HEK293 (cell line): ENCODE results near the gene MCF2L.

Experiments
- CTCF ChIA-PET: fragments of 350-600 bp; formaldehyde crosslinking; extraction: SDS; loops from one replicate; lab custom pipeline; 2021; ENCODE audit warnings: antibody characterized with exemption; lab: Yijun Ruan, JAX
- POLR2A ChIA-PET: fragments of 300-600 bp; formaldehyde crosslinking; extraction: SDS; loops from one replicate; lab custom pipeline; 2020; ENCODE audit warnings: antibody characterized with exemption, inconsistent platforms; lab: Yijun Ruan, JAX
- H3K27ac ChIP-seq: fragments of 200-500 bp; sonication (Bioruptor generic); 2 replicates; pipeline ENCODE4 v1.5.1; 2014; ENCODE audit warnings: low read depth, low read length, control low read depth, inconsistent platforms; ENCODE audit errors: extremely low read depth
- H3K36me3 ChIP-seq, 2 experiments: fragments of 200-500 bp in 1 of 2; sonication (Bioruptor generic) in 1 of 2; 1 replicate in 1 of 2; 2 replicates in 1 of 2; pipeline ENCODE4 v1.5.1; 2014 to 2017; ENCODE audit warnings: inconsistent platforms in 2 of 2, low read length in 2 of 2; ENCODE audit not compliant: control insufficient read depth in 2 of 2, insufficient read depth in 1 of 2
- H3K4me1 ChIP-seq: fragments of 200-500 bp; sonication (Bioruptor generic); 2 replicates; pipeline ENCODE4 v1.5.1; 2014; ENCODE audit warnings: mild to moderate bottlenecking, low read length, inconsistent platforms; ENCODE audit not compliant: control insufficient read depth, insufficient read depth
- H3K4me3 ChIP-seq: 2 replicates; pipeline ENCODE4 v1.5.1; 2011; ENCODE audit warnings: low read depth, mild to moderate bottlenecking, control low read depth, low read length, moderate library complexity
- H3K9me3 ChIP-seq: fragments of 200-500 bp; sonication (Bioruptor generic); 2 replicates; pipeline ENCODE4 v1.5.1; 2014; ENCODE audit warnings: low read depth, low read length, inconsistent platforms; ENCODE audit not compliant: control insufficient read depth, insufficient read depth
- EGR2 ChIP-seq: fragments of 450-650 bp; formaldehyde crosslinking; IDR thresholded peaks from 2 replicates; pipeline ENCODE4 v1.5.1; 2016; ENCODE audit warnings: low read depth, missing biosample characterization, missing genetic modification characterization
- GLI2 ChIP-seq: fragments of 450-650 bp; formaldehyde crosslinking; IDR thresholded peaks from 2 replicates; pipeline ENCODE4; 2017; ENCODE audit warnings: missing biosample characterization, missing genetic modification characterization, low read depth, borderline replicate concordance
- IKZF3 ChIP-seq: fragments of 450-650 bp; IDR thresholded peaks from 2 replicates; pipeline ENCODE4 v1.5.0; 2018; ENCODE audit warnings: missing biosample characterization, mild to moderate bottlenecking, missing genetic modification characterization, moderate library complexity
- KLF10 ChIP-seq: fragments of 450-650 bp; IDR thresholded peaks from 2 replicates; pipeline ENCODE4 v1.5.1; 2018; ENCODE audit warnings: missing biosample characterization, mild to moderate bottlenecking, missing genetic modification characterization
- WT1 ChIP-seq: fragments of 450-650 bp; formaldehyde crosslinking; IDR thresholded peaks from 2 replicates; pipeline ENCODE4 v1.5.1; 2016; ENCODE audit warnings: missing biosample characterization, missing genetic modification characterization
- ZBTB21 ChIP-seq: fragments of 450-650 bp; formaldehyde crosslinking; IDR thresholded peaks from 2 replicates; pipeline ENCODE4 v1.5.1; 2017; ENCODE audit warnings: missing biosample characterization, missing genetic modification characterization
- ZFP37 ChIP-seq: fragments of 450-650 bp; formaldehyde crosslinking; IDR thresholded peaks from 2 replicates; pipeline ENCODE4 v1.5.1; 2016; ENCODE audit warnings: missing biosample characterization, missing genetic modification characterization
- ZIC2 ChIP-seq: fragments of 450-650 bp; formaldehyde crosslinking; IDR thresholded peaks from 2 replicates; pipeline ENCODE4 v1.5.1; 2016; ENCODE audit warnings: missing biosample characterization, missing genetic modification characterization
- ZNF121 ChIP-seq: fragments of 450-650 bp; formaldehyde crosslinking; IDR thresholded peaks from 2 replicates; pipeline ENCODE4 v1.5.1; 2016; ENCODE audit warnings: missing biosample characterization, missing genetic modification characterization
- ZNF132 ChIP-seq: fragments of 450-650 bp; formaldehyde crosslinking; IDR thresholded peaks from 2 replicates; pipeline ENCODE4 v1.5.1; 2017; ENCODE audit warnings: missing biosample characterization, missing genetic modification characterization, borderline replicate concordance
- ZNF146 ChIP-seq: fragments of 450-650 bp; formaldehyde crosslinking; IDR thresholded peaks from 2 replicates; pipeline ENCODE4 v1.5.1; 2016; ENCODE audit warnings: missing biosample characterization, missing genetic modification characterization
- ZNF169 ChIP-seq: fragments of 450-650 bp; formaldehyde crosslinking; IDR thresholded peaks from 2 replicates; pipeline ENCODE4 v1.5.1; 2016; ENCODE audit warnings: missing biosample characterization, missing genetic modification characterization
- ZNF202 ChIP-seq: fragments of 450-650 bp; formaldehyde crosslinking; IDR thresholded peaks from 2 replicates; pipeline ENCODE4 v1.5.1; 2016; ENCODE audit warnings: missing biosample characterization, missing genetic modification characterization, borderline replicate concordance
- ZNF292 ChIP-seq: fragments of 450-650 bp; formaldehyde crosslinking; IDR thresholded peaks from 2 replicates; pipeline ENCODE4 v1.5.1; 2016; ENCODE audit warnings: low read depth, missing biosample characterization, missing genetic modification characterization, borderline replicate concordance
- ZNF391 ChIP-seq: fragments of 450-650 bp; formaldehyde crosslinking; IDR thresholded peaks from 2 replicates; pipeline ENCODE4 v1.5.1; 2016; ENCODE audit warnings: low read depth, missing biosample characterization, missing genetic modification characterization, borderline replicate concordance
- ZNF473 ChIP-seq: fragments of 450-650 bp; formaldehyde crosslinking; IDR thresholded peaks from 2 replicates; pipeline ENCODE4 v1.5.1; 2017; ENCODE audit warnings: missing biosample characterization, missing genetic modification characterization
- ZNF549 ChIP-seq: fragments of 450-650 bp; IDR thresholded peaks from 2 replicates; pipeline ENCODE4 v1.5.1; 2018; ENCODE audit warnings: missing biosample characterization, missing genetic modification characterization, mild to moderate bottlenecking, inconsistent platforms, moderate library complexity
- ZNF571 ChIP-seq: fragments of 450-650 bp; formaldehyde crosslinking; IDR thresholded peaks from 2 replicates; pipeline ENCODE4 v1.5.0; 2017; ENCODE audit warnings: missing biosample characterization, missing genetic modification characterization
- ZNF600 ChIP-seq: fragments of 450-650 bp; formaldehyde crosslinking; IDR thresholded peaks from 2 replicates; pipeline ENCODE4 v1.5.1; 2016; ENCODE audit warnings: missing biosample characterization, missing genetic modification characterization
- ZNF624 ChIP-seq: fragments of 450-650 bp; formaldehyde crosslinking; IDR thresholded peaks from 2 replicates; pipeline ENCODE4 v1.5.1; 2017; ENCODE audit warnings: missing biosample characterization, missing genetic modification characterization
- ZNF776 ChIP-seq: fragments of 450-650 bp; formaldehyde crosslinking; IDR thresholded peaks from 2 replicates; pipeline ENCODE4 v1.5.0; 2017; ENCODE audit warnings: missing biosample characterization, missing genetic modification characterization, borderline replicate concordance
- TF ChIP-seq, protein P1 (sequence below): fragments of 450-650 bp; formaldehyde crosslinking; optimal IDR thresholded peaks from 2 replicates; pipeline ENCODE3; 2016; ENCODE audit warnings: missing biosample characterization, mild to moderate bottlenecking, missing genetic modification characterization
- TF ChIP-seq, protein P2 (sequence below): fragments of 450-650 bp; formaldehyde crosslinking; IDR thresholded peaks from 2 replicates; pipeline ENCODE4 v1.5.1; 2017; ENCODE audit warnings: missing biosample characterization, mild to moderate bottlenecking, missing genetic modification characterization, moderate library complexity
- TF ChIP-seq, protein P3 (sequence below): fragments of 450-650 bp; formaldehyde crosslinking; IDR thresholded peaks from 2 replicates; pipeline ENCODE4 v1.5.1; 2016; ENCODE audit warnings: missing biosample characterization, missing genetic modification characterization, borderline replicate concordance

MCF2L gene

DNA sequence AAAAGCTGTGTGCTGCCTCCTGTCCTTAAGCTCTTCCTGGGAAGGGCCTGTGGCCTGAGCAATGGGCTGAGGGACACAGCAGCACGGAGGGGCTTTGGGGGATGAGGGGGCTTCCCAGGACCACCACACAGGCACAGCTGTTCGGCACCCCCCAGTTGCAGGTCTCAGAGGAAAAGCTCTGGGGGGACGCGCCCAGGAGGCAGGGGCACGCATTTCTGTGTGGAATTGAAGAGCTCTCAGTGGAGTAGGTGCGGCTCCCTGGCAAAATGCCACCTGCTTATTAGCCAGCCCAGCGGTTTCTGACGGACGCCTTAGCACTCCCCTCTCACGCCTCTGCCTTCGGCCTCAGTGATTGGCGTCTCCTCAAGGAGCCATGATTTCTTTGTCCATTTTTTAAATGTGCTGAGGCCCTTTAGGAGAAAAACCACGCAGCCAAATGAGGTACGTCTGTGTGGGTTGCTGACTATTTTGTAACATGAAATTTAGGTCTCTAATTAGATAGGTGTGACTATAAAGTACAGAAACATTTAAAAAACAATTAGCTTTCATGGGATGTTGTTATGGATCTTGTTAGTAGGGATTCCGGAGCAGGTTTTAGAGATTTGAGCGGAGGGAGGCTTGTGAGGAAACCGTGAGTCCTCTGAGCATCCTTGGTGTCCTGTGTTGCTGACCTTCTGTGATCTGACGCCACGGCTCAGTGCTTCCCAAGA, 4.0 kb downstream of the MCF2L start:
- CTCF ChIA-PET = interaction anchor here (0.5 to 1.1 kb wide), 2 partner anchors 43 to 57 kb away, joined by 3 read pairs; no protein-coding TSS in a partner anchor
- Histone ChIP-seq H3K4me3 (no peak overlapping the region), H3K9me3 (no peaks in the 10 kb centered on the region), H3K36me3 (no peaks in the 10 kb centered on the region), H3K4me1 (peaks cover 8% of the 10 kb centered on the region), H3K27ac (no peak overlapping the region)
- POLR2A ChIA-PET = no interaction called here
- TF ChIP-seq ZNF571 (tag by site-specific recombination) (no peak), KLF10 (peak; percentile 90), ZNF473 (no peak), IKZF3 (tag by site-specific recombination) (no peak), ZNF600 (peak; percentile 74)

DNA sequence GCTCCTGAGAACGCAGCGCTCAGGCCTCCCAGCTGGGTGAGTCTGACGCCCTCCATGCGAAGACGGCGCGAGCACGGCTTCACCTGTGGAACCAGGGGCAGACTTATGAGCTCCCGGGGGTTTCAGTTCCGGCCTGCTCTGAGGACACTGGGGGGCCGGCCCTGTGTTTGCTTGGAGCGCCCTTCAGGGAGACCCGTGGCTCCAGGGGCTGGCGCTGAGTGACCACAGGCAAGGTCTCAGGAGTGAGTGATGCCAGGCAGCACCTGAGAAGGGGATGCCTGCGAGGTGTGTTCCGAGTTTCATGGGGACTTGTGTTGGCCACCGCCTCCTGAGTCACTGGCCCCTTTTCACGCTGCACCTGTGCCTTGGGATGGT, 4.5 kb downstream of the MCF2L start:
- Histone ChIP-seq H3K27ac (no peak overlapping the region), H3K36me3 (no peaks in the 10 kb centered on the region), H3K4me1 (peaks cover 8% of the 10 kb centered on the region), H3K9me3 (no peaks in the 10 kb centered on the region), H3K4me3 (no peak overlapping the region)
- CTCF ChIA-PET = interaction anchor here (0.5 to 1.1 kb wide), 2 partner anchors 42 to 56 kb away, joined by 3 read pairs; no protein-coding TSS in a partner anchor
- TF ChIP-seq EGR2 (tag by site-specific recombination) (no peak), ZNF132 (tag by site-specific recombination) (no peak), WT1 (tag by site-specific recombination) (no peak), ZNF549 (no peak), ZNF292 (no peak), ZBTB21 (no peak), ZNF624 (tag by site-specific recombination) (no peak), ZNF202 (no peak), ZNF169 (tag by site-specific recombination) (no peak), ZNF391 (tag by site-specific recombination) (no peak), ZNF121 (tag by site-specific recombination) (no peak), ZNF146 (tag by site-specific recombination) (no peak), ZNF776 (tag by site-specific recombination) (no peak), GLI2 (tag by site-specific recombination) (no peak), ZFP37 (tag by site-specific recombination) (no peak), ZIC2 (no peak)
- TF ChIP-seq, protein P1, sequence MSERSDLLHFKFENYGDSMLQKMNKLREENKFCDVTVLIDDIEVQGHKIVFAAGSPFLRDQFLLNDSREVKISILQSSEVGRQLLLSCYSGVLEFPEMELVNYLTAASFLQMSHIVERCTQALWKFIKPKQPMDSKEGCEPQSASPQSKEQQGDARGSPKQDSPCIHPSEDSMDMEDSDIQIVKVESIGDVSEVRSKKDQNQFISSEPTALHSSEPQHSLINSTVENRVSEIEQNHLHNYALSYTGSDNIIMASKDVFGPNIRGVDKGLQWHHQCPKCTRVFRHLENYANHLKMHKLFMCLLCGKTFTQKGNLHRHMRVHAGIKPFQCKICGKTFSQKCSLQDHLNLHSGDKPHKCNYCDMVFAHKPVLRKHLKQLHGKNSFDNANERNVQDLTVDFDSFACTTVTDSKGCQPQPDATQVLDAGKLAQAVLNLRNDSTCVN (tag by site-specific recombination) = no peak
- POLR2A ChIA-PET = no interaction called here

DNA sequence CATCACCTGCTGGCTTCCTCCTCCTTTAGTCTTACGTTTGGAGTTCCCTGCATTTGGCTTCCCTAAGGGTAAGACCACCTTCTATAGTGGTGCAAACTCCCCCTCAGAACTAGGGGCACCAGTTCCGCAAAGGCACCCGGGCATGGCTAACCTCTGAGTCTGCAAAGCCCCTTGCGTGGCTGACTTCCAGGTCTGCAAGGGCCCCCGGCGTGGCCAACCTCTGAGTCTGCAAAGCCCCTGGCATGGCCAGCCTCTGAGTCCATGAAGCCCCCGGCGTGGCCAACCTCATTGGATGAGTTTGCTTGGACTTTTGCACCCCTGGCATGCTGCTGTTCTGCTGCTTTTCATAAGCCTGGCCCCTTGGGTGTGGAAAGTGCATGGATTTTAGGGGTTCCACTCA, 5.1 kb downstream of the MCF2L start:
- Histone ChIP-seq H3K4me3 (no peak overlapping the region), H3K36me3 (no peaks in the 10 kb centered on the region), H3K4me1 (peaks cover 8% of the 10 kb centered on the region), H3K9me3 (no peaks in the 10 kb centered on the region), H3K27ac (no peak overlapping the region)
- ChIA-PET POLR2A (no interaction called here), CTCF (interaction anchor here (1.1 kb wide), 1 partner anchor 56 kb away, joined by 3 read pairs; no protein-coding TSS in a partner anchor)
- TF ChIP-seq, protein P2, sequence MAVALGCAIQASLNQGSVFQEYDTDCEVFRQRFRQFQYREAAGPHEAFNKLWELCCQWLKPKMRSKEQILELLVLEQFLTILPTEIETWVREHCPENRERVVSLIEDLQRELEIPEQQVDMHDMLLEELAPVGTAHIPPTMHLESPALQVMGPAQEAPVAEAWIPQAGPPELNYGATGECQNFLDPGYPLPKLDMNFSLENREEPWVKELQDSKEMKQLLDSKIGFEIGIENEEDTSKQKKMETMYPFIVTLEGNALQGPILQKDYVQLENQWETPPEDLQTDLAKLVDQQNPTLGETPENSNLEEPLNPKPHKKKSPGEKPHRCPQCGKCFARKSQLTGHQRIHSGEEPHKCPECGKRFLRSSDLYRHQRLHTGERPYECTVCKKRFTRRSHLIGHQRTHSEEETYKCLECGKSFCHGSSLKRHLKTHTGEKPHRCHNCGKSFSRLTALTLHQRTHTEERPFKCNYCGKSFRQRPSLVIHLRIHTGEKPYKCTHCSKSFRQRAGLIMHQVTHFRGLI (tag by site-specific recombination) = peak; percentile 66; the same call in 1 of the 2 replicates
- TF ChIP-seq, protein P3, sequence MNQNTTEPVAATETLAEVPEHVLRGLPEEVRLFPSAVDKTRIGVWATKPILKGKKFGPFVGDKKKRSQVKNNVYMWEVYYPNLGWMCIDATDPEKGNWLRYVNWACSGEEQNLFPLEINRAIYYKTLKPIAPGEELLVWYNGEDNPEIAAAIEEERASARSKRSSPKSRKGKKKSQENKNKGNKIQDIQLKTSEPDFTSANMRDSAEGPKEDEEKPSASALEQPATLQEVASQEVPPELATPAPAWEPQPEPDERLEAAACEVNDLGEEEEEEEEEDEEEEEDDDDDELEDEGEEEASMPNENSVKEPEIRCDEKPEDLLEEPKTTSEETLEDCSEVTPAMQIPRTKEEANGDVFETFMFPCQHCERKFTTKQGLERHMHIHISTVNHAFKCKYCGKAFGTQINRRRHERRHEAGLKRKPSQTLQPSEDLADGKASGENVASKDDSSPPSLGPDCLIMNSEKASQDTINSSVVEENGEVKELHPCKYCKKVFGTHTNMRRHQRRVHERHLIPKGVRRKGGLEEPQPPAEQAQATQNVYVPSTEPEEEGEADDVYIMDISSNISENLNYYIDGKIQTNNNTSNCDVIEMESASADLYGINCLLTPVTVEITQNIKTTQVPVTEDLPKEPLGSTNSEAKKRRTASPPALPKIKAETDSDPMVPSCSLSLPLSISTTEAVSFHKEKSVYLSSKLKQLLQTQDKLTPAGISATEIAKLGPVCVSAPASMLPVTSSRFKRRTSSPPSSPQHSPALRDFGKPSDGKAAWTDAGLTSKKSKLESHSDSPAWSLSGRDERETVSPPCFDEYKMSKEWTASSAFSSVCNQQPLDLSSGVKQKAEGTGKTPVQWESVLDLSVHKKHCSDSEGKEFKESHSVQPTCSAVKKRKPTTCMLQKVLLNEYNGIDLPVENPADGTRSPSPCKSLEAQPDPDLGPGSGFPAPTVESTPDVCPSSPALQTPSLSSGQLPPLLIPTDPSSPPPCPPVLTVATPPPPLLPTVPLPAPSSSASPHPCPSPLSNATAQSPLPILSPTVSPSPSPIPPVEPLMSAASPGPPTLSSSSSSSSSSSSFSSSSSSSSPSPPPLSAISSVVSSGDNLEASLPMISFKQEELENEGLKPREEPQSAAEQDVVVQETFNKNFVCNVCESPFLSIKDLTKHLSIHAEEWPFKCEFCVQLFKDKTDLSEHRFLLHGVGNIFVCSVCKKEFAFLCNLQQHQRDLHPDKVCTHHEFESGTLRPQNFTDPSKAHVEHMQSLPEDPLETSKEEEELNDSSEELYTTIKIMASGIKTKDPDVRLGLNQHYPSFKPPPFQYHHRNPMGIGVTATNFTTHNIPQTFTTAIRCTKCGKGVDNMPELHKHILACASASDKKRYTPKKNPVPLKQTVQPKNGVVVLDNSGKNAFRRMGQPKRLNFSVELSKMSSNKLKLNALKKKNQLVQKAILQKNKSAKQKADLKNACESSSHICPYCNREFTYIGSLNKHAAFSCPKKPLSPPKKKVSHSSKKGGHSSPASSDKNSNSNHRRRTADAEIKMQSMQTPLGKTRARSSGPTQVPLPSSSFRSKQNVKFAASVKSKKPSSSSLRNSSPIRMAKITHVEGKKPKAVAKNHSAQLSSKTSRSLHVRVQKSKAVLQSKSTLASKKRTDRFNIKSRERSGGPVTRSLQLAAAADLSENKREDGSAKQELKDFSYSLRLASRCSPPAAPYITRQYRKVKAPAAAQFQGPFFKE (tag by site-specific recombination) = no peak
